SK-N-SH treated with all-trans-retinoic acid at 6 μM for 48 hours (cell line): ENCODE measurements around the gene VCY1B.
"Not testable (repeated sequence)": the region's sequence is repeated elsewhere in the genome, so short reads cannot be mapped to it uniquely, and the experiment has no call there.

Source experiments
- ATAC-seq: fragments of 200-7000 bp; cut with Tn5 transposase; 3 replicates; pipeline ENCODE4 v1.9.1; 2020; ENCODE audit warnings: mild to moderate bottlenecking, moderate library complexity
- BACH2 ChIP-seq: fragments of 250-450 bp; sonication (Bioruptor Pico); IDR thresholded peaks from 2 replicates; pipeline ENCODE4 v1.9.0; 2021; ENCODE audit warnings: mild to moderate bottlenecking, borderline replicate concordance
- CSRNP3 ChIP-seq: fragments of 250-450 bp; sonication (Bioruptor Pico); IDR thresholded peaks from 2 replicates; pipeline ENCODE4 v1.5.1; 2021; ENCODE audit warnings: mild to moderate bottlenecking, moderate library complexity
- RARB ChIP-seq: fragments of 250-450 bp; sonication (Bioruptor Pico); IDR thresholded peaks from 2 replicates; pipeline ENCODE4 v1.8.0; 2021; ENCODE audit warnings: mild to moderate bottlenecking, moderate library complexity
- TOX ChIP-seq: fragments of 250-450 bp; sonication (Bioruptor Pico); IDR thresholded peaks from 2 replicates; pipeline ENCODE4 v1.8.0; 2021; ENCODE audit warnings: mild to moderate bottlenecking, moderate library complexity, borderline replicate concordance
- ZC3H10 ChIP-seq: fragments of 250-450 bp; sonication (Bioruptor Pico); IDR thresholded peaks from 2 replicates; pipeline ENCODE4 v1.5.1; 2021; ENCODE audit warnings: mild to moderate bottlenecking, moderate library complexity
- ZFP3 ChIP-seq: fragments of 250-450 bp; sonication (Bioruptor Pico); IDR thresholded peaks from 2 replicates; pipeline ENCODE4 v1.5.0; 2020; ENCODE audit warnings: mild to moderate bottlenecking, moderate library complexity
- ZNF70 ChIP-seq: fragments of 450-650 bp; formaldehyde crosslinking; IDR thresholded peaks from 2 replicates; pipeline ENCODE4 v1.5.0; 2020; ENCODE audit warnings: mild to moderate bottlenecking, moderate library complexity
- ZNF8 ChIP-seq: fragments of 450-650 bp; formaldehyde crosslinking; IDR thresholded peaks from 2 replicates; pipeline ENCODE4 v1.5.0; 2020; ENCODE audit warnings: mild to moderate bottlenecking, moderate library complexity

Gene VCY1B

GRCh38 chrY:14055927-14056326 lies at the start of gene VCY1B:
VCY1B (plus strand) TSS chrY:14056227; CDS start chrY:14056290, 63 bp downstream.
- not testable (repeated sequence) for ATAC-seq

- not testable (repeated sequence) for ATAC-seq
These were observed 44.1 kb upstream of the VCY1B start for GRCh38 chrY:14011916-14012315.

GRCh38 chrY:14030395-14030794 lies 25.6 kb upstream of the VCY1B start:
- not testable (repeated sequence) for ATAC-seq

- TF ChIP-seq ZNF8 (CRISPR knock-in tag) (no peak), ZC3H10 (CRISPR knock-in tag) (no peak), RARB (CRISPR knock-in tag) (no peak), TOX (CRISPR knock-in tag) (no peak), ZFP3 (CRISPR knock-in tag) (no peak), BACH2 (CRISPR knock-in tag) (no peak), ZNF70 (CRISPR knock-in tag) (no peak), CSRNP3 (no peak)
- no peak for ATAC-seq
These were observed 29.9 kb downstream of the VCY1B start for GRCh38 chrY:14085877-14086276.
